GM12872 (cell line): Measurements from ENCODE around the gene IGLON5.

Experiments used
- TF ChIP-seq, protein P1 (sequence below): IDR thresholded peaks from 3 replicates; pipeline ENCODE4 v1.5.1; 2011; ENCODE audit warnings: low read depth, mild to moderate bottlenecking, low read length, moderate library complexity; ENCODE audit not compliant: insufficient read depth

IGLON5 gene

DNA sequence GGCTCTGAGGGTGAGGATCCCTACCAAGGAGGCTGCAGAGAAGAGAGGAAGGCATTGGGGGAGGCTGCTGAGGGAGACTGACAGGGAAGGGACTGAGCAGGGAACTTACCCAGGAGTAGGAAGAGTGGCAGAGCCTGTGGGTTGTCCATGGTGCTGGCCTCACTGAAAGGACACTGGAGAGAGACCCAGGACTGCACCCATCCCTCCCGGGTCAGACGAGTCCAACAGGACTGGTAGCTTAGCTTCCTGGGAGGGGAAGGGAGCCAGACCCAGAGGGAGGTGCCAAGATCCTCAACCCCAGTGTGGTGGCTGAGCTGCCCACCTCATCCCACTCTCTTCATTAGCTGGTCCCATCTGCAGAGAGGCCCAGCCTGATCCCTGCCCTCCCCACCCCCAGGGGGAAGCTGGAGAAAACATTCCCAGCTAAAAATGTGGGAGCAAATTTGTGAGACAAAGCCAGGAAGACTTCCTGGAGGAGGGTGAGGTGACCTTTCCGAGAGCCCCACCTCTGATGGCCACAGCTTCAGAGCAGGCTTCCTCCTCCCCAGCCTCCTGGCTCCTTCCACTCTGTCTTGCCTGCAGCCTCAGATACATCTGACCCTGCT is 30.6 kb downstream of the IGLON5 start, which contains the start of gene VSIG10L:
VSIG10L (minus strand) TSS at position 164 of the 605 bp plus-strand sequence; CDS start at position 149, 15 bp downstream.
- TF ChIP-seq, protein P1, sequence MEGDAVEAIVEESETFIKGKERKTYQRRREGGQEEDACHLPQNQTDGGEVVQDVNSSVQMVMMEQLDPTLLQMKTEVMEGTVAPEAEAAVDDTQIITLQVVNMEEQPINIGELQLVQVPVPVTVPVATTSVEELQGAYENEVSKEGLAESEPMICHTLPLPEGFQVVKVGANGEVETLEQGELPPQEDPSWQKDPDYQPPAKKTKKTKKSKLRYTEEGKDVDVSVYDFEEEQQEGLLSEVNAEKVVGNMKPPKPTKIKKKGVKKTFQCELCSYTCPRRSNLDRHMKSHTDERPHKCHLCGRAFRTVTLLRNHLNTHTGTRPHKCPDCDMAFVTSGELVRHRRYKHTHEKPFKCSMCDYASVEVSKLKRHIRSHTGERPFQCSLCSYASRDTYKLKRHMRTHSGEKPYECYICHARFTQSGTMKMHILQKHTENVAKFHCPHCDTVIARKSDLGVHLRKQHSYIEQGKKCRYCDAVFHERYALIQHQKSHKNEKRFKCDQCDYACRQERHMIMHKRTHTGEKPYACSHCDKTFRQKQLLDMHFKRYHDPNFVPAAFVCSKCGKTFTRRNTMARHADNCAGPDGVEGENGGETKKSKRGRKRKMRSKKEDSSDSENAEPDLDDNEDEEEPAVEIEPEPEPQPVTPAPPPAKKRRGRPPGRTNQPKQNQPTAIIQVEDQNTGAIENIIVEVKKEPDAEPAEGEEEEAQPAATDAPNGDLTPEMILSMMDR = no peak

DNA sequence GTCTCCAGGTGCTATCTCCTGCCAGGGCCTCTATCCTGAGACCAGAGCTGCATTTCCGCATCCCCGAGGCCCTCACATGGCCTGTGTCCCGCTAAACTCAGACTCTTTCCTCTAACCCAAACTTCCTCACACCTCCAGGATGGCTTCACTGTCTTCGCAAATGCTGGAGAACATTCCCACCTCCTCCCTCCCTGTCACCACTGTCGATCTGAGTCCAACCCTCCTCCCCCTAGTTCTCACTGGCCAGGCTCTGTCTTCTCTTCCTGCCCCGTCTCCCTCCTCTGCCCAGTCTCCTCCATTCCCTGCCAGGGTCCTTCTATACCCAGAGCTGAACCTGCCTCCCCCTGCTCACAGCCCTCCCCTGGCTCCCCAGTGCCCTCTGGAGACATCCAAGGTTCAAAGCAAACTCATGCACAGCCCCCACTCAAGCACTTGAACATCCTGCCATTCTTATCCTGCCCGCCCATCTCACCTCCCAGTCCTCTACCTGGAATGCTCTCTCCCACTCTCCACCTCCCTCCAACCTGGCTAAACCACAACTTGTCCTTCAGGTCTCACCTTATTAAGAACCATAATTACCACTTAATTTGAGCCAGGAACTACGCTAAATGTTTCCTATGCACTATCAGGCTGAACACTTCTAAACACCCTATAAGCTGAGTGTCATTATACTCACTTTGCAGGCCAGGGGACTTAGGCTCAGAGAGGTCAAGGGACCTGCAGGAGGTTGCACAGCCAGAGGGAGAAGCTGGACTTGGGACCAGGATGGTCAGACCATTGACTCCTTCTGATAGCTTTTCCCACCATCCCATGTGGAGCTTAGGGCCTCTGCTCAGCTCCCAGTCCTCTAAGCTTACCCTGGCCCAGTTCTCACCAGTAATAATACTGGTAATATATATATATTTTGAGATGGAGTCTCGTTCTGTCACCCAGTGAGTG is 31.5 kb downstream of the IGLON5 start:
- TF ChIP-seq, protein P1 = no peak

DNA sequence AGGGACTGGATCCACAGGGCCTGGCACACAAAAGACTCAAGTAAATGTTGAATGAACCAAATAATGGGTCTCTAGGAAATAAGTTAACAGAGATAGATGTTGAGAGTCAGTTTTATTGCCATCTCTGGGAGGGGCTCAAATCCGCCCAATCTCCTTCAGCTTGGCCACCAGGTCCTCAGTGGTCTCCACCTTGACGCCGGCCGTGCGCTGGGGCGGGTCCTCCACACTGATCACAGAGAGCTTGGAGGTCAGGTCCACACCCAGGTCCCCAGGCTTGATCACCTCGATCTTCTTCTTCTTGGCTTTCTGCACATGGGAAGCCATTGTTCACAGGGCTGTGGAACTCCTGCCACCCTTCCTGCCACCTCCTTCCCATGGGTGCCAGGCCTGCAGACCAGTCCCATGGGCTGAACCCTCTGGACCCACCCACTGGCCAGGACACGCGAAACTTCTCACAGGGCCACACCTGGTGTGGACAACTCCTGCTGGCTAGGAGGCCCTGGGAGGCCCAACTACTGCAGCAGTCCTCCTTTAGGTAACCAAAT is 33.7 kb downstream of the IGLON5 start:
- TF ChIP-seq, protein P1 = no peak

DNA sequence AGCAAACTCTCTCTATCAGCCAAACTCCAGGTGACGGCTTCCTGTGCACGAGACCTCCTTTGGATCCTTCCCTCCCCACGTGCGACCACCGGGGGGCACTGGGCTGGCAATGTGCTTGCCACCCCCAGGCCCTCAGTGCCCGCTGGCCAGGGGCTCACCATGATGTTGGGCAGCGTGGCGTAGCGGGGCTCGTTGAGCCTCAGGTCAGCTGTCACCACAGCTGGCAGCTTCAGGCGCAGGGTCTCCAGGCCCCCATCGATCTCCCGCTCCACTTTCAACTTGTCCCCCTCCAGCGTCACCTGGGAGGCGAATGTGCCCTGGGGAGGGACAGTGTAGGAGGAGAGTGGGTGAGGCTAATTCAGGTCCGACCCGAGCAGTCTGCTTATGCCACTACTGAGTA is 35.3 kb downstream of the IGLON5 start:
- TF ChIP-seq, protein P1 = 0 out of 3 replicates have a peak, but pooled peaks have one; percentile 12

DNA sequence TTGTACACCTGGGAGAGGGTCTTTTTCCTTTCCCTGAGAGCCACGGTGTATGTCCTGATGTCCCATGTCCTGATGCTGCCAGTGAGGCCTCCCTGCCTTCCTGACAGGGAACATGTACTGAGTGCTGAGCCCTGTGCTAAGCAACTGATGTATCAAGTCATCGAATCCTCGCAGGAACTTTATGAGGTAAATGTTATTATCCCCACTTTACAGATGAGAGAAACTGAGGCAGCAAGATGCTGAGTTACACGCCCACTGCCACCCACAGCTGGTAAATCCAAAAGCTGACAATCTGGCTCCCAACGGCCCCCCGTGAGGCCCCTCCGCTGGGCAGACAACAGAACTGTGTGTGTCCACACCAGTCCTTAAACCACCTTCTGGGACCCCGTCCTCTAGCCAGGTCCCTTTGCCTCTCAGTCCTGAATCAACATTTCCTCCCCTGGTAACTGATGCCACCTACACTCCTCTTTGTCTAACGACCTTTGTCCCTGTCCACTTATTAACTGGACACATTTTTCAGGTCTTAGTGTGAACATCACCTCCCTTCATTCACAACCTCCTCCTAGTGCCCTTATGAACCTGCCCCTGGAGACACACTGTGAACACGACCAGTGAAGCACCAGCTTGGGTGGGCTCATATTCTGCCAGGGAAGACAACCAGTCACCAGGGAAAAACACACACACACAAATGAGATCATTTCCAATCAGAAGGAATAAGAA is 35.9 kb downstream of the IGLON5 start:
- TF ChIP-seq, protein P1 = no peak

DNA sequence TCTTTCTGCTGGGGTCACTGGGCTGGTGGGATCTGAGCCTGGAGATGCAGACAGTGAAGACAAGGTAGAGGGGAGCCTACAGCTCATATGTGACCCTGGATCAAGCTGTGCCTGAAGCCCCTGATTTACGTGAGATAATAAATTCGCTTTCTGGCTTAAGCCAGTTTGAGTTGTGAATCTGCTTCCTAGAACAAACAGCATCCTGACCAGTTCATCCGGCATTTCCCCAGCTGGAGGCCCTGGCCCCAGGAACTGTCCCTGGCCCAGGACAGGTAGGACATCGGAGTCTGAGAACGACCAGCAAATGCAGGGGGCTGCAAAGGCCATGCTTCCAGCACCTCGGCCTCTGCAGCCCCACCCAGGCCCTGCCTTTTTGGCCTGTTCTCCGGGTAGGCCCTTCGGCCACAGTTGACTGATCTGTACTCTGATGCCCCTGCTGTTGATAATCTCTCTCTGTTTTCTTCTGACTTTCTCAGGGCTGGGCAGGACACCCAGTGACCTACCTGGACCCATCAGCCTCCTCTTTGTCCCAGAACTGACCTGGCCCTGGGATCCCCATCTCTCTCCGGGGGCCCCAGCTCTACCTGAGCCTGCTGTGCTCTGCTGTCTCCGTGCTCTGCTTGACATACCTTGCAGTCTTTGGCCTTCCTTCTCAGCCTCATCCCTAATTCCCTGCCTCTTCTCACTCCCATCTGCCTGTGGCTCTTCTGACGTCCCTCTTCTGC is 40.0 kb downstream of the IGLON5 start:
- TF ChIP-seq, protein P1 = no peak
